NOMO-1 treated with dmso at 0.1 percent for 144 hours (cell line): ENCODE results near the gene CFD.
A peak's percentile ranks its signal among the peaks of the same experiment; 100 is the strongest.
"Not testable (repeated sequence)": the region's sequence is repeated elsewhere in the genome, so short reads cannot be mapped to it uniquely, and the experiment has no call there.

Experiments used
- DNase-seq: peaks from one replicate; lab custom pipeline; 2025; ENCODE audit not compliant: unreplicated experiment; lab: John Stamatoyannopoulos, UW

CFD gene

GRCh38 chr19:887599-887998 lies 28.1 kb downstream of the CFD start:
- no peak for DNase-seq

GRCh38 chr19:888581-889385 lies 29.3 kb downstream of the CFD start:
- DNase-seq = no peak

- DNase-seq = no peak
These were observed 30.3 kb downstream of the CFD start for GRCh38 chr19:889662-890295.

GRCh38 chr19:890831-891230 lies 31.4 kb downstream of the CFD start:
- DNase-seq = no peak

GRCh38 chr19:891421-892200 lies 32.1 kb downstream of the CFD start:
- DNase-seq = not testable (repeated sequence)

GRCh38 chr19:892243-892893 lies 32.9 kb downstream of the CFD start:
- no peak for DNase-seq

- DNase-seq = peak; percentile 88
These were observed 33.6 kb downstream of the CFD start, which contains the start of the genes MED16 and RNU6-9 for GRCh38 chr19:892894-893689. Gene MED16 (minus strand): TSS chr19:893187. CDS start chr19:891131, 2,056 bp downstream. Gene RNU6-9 (plus strand): TSS chr19:893484.

GRCh38 chr19:896434-896833 lies 37.0 kb downstream of the CFD start:
- no peak for DNase-seq

GRCh38 chr19:896999-897398 lies 37.5 kb downstream of the CFD start:
- no peak for DNase-seq

GRCh38 chr19:897442-898039 lies 38.1 kb downstream of the CFD start:
- no peak for DNase-seq

GRCh38 chr19:898663-899062 lies 39.2 kb downstream of the CFD start:
- DNase-seq = no peak

- DNase-seq = no peak
These were observed 40.0 kb downstream of the CFD start for GRCh38 chr19:899336-900042.

GRCh38 chr19:900043-900301 lies 40.5 kb downstream of the CFD start:
- DNase-seq = no peak

GRCh38 chr19:900302-901111 lies 41.0 kb downstream of the CFD start:
- no peak for DNase-seq

GRCh38 chr19:901216-902092 lies 42.0 kb downstream of the CFD start:
- DNase-seq = no peak

GRCh38 chr19:902093-902370 lies 42.6 kb downstream of the CFD start:
- no peak for DNase-seq

- DNase-seq = no peak
These were observed 43.2 kb downstream of the CFD start for GRCh38 chr19:902446-903226.
